HFFc6 (cell line): Measurements from ENCODE around the gene PKP2. TPM values are rescaled to one million over a fixed set of nuclear protein-coding genes. Genes with fewer than 3 reads are reported as not detected.
"Not testable (repeated sequence)": the region's sequence is repeated elsewhere in the genome, so short reads cannot be mapped to it uniquely, and the experiment has no call there.

Source experiments
- DNase-seq: peaks from one replicate; pipeline ENCODE4 v3.0.0-alpha.2; 2018
- H3K27ac Mint-ChIP-seq: 2 replicates; pipeline ENCODE4 v1.8.0; 2020; ENCODE audit warnings: mild to moderate bottlenecking, mixed read lengths
- H3K27me3 Mint-ChIP-seq: 2 replicates; pipeline ENCODE4 v1.8.0; 2021; ENCODE audit warnings: mild to moderate bottlenecking, moderate library complexity, mixed read lengths; ENCODE audit not compliant: insufficient read depth
- H3K36me3 Mint-ChIP-seq: 2 replicates; pipeline ENCODE4 v1.8.0; 2021; ENCODE audit warnings: low read depth, mixed read lengths
- H3K4me1 Mint-ChIP-seq: 2 replicates; pipeline ENCODE4 v1.8.0; 2020; ENCODE audit warnings: low read depth, mixed read lengths
- H3K4me3 Mint-ChIP-seq: 2 replicates; pipeline ENCODE4 v1.8.0; 2020; ENCODE audit warnings: mild to moderate bottlenecking, moderate library complexity, mixed read lengths
- H3K9me3 Mint-ChIP-seq: 2 replicates; pipeline ENCODE4 v1.8.0; 2020; ENCODE audit warnings: mild to moderate bottlenecking, mixed read lengths
- CTCF ChIP-seq: fragments of 200-600 bp; sonication (generic); IDR thresholded peaks from 2 replicates; pipeline ENCODE4 v1.5.0; 2021; ENCODE audit warnings: antibody characterized with exemption, mild to moderate bottlenecking
- total RNA-seq, 6 experiments: library from RNA; stranded (reverse); fragmentation: NEBNext Ultra II Directional; extraction: Animal tissue kit (Norgen Biotek cat#: 25700); gene quantifications; 2 replicates in 1 of 6; 3 replicates in 5 of 6; pipeline ENCODE4 v1.2.3, GENCODE V29; 2021

Gene PKP2
- total RNA-seq, 6 experiments from 2014 or later = 0.17 TPM; not detected in 5

- H3K36me3 Mint-ChIP-seq = no peaks in the 10 kb centered on the region
- no peak overlapping the region for H3K4me3 Mint-ChIP-seq
- no peaks in the 10 kb centered on the region for H3K4me1 Mint-ChIP-seq
- H3K9me3 Mint-ChIP-seq = peaks cover 19% of the 10 kb centered on the region
- no peak overlapping the region for H3K27ac Mint-ChIP-seq
- TF ChIP-seq CTCF = no peak
- no peak for DNase-seq
- H3K27me3 Mint-ChIP-seq = no peaks in the 10 kb centered on the region; the same call in 1 of the 2 replicates
These were observed 25.9 kb downstream of the PKP2 start for GRCh38 chr12:32870716-32871115.

DNA sequence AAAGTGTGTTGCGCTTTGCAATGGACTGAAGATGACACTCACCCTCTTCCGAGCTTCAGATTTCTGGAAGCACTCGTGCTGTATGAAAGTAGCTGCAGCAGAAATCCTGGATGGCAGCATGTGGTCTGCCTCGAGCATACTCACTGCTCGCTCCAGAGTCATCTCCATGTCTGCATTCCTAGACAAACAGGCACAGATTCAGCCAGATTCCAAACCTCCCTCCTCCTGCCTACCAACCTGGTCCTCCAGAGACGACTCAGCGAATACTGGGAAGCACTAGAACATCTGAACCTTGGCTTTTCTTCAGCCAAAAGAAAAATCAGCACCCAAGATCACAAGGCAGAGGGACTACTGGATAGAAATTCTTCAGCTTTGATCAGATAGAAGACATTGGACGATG is 27.7 kb downstream of the PKP2 start:
- Mint-ChIP-seq H3K4me3 (no peak overlapping the region), H3K9me3 (peaks cover 19% of the 10 kb centered on the region), H3K36me3 (no peaks in the 10 kb centered on the region), H3K27me3 (no peaks in the 10 kb centered on the region; the same call in 1 of the 2 replicates), H3K27ac (no peak overlapping the region), H3K4me1 (no peaks in the 10 kb centered on the region)
- no peak for DNase-seq
- TF ChIP-seq CTCF = no peak

GRCh38 chr12:32864731-32865130 is 31.8 kb downstream of the PKP2 start:
- no peak for DNase-seq
- H3K9me3 Mint-ChIP-seq = peaks cover 18% of the 10 kb centered on the region
- 0 out of 2 replicates have a peak, but pooled peaks cover 3% of the 10 kb centered on the region for H3K36me3 Mint-ChIP-seq
- no peak for TF ChIP-seq CTCF
- H3K4me1 Mint-ChIP-seq = no peaks in the 10 kb centered on the region
- no peak overlapping the region for H3K4me3 Mint-ChIP-seq
- no peak overlapping the region for H3K27ac Mint-ChIP-seq
- H3K27me3 Mint-ChIP-seq = no peaks in the 10 kb centered on the region

- H3K27ac Mint-ChIP-seq = no peak overlapping the region
- no peak for TF ChIP-seq CTCF
- H3K27me3 Mint-ChIP-seq = no peaks in the 10 kb centered on the region
- no peaks in the 10 kb centered on the region for H3K4me1 Mint-ChIP-seq
- H3K9me3 Mint-ChIP-seq = peaks cover 13% of the 10 kb centered on the region
- no peak for DNase-seq
- H3K36me3 Mint-ChIP-seq = 0 out of 2 replicates have a peak, but pooled peaks cover 3% of the 10 kb centered on the region
- H3K4me3 Mint-ChIP-seq = no peak overlapping the region
These were observed 33.4 kb downstream of the PKP2 start for GRCh38 chr12:32863128-32863527.

DNA sequence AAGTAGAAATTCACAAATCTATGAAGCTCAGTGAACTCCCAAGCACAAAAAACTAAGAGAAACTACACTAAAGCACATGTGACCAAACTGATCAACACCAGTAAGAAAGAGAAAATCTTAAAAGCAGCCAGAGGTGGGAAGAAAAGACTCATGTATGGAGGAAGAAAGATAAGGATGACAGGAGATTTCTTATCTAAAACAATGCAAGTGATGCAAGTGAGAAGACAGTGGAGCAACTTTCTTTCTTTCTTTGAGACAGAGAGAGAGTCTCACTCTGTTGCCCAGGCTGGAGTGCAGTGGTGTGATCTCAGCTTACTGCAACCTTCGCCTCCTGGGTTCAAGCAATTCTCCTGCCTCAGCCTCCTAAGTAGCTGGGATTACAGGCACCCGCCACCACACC is 34.9 kb downstream of the PKP2 start:
- not testable (repeated sequence) for H3K27me3 Mint-ChIP-seq, DNase-seq, H3K4me1 Mint-ChIP-seq, H3K27ac Mint-ChIP-seq, H3K9me3 Mint-ChIP-seq, H3K4me3 Mint-ChIP-seq, H3K36me3 Mint-ChIP-seq

DNA sequence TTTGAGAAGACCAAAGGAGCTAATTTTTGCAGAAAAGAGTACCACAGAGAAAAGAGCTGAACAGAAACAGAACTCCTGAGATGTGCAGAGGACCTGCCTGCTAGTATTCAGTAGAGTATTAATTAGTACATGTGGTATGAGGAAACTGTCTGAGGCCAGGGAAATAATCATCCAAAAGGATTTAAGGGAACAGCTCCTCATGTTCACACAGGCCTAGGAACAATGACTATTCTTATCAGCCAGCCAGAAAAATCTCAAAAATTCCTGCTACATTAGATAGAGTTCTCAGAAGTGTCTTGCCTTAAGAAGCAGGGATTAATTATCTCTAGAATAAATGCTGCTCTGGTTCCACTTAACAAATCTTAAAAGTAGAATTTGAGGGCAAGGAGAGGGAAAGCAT is 36.4 kb downstream of the PKP2 start:
- H3K9me3 Mint-ChIP-seq = peaks cover 9% of the 10 kb centered on the region
- H3K36me3 Mint-ChIP-seq = 0 out of 2 replicates have a peak, but pooled peaks cover 3% of the 10 kb centered on the region
- H3K4me1 Mint-ChIP-seq = no peaks in the 10 kb centered on the region
- H3K4me3 Mint-ChIP-seq = no peak overlapping the region
- DNase-seq = no peak
- no peak overlapping the region for H3K27ac Mint-ChIP-seq
- peaks cover 3% of the 10 kb centered on the region; the same call in 1 of the 2 replicates for H3K27me3 Mint-ChIP-seq
- TF ChIP-seq CTCF = no peak
